Measurements from ENCODE around the gene NRSN1.

DNA sequence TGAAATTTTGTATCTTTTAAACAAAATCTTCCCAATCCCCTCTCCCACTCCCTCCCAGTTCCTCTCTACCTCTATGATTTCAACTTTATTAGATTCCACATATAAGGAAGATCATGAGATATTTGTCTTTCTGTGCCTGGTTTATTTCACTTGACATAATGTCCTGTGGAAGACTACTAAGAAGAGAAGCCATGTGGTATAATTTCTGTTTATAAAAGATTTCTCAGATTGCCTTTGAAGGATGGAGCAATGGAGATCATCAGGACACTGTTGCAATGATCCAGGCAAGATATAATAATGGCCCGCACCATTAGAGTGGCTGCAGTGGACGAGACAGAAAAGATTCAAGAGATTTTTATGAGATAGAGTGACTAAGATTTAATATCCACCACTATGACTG lies 13.1 kb downstream of the NRSN1 start:
- TF ChIP-seq, protein P1, sequence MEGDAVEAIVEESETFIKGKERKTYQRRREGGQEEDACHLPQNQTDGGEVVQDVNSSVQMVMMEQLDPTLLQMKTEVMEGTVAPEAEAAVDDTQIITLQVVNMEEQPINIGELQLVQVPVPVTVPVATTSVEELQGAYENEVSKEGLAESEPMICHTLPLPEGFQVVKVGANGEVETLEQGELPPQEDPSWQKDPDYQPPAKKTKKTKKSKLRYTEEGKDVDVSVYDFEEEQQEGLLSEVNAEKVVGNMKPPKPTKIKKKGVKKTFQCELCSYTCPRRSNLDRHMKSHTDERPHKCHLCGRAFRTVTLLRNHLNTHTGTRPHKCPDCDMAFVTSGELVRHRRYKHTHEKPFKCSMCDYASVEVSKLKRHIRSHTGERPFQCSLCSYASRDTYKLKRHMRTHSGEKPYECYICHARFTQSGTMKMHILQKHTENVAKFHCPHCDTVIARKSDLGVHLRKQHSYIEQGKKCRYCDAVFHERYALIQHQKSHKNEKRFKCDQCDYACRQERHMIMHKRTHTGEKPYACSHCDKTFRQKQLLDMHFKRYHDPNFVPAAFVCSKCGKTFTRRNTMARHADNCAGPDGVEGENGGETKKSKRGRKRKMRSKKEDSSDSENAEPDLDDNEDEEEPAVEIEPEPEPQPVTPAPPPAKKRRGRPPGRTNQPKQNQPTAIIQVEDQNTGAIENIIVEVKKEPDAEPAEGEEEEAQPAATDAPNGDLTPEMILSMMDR (CRISPR knock-in tag; IDR thresholded peaks at IDR 0.05) = no peak
- TF ChIP-seq ZNF138 (CRISPR knock-in tag; IDR thresholded peaks at IDR 0.05; ENCODE audit: low read depth) = no peak
- no peak for TF ChIP-seq EEA1 (CRISPR knock-in tag; IDR thresholded peaks at IDR 0.05; ENCODE audit: borderline replicate concordance)
- TF ChIP-seq NBN (conservative IDR thresholded peaks at IDR 0.05) = no peak
- TF ChIP-seq EP300 (IDR thresholded peaks at IDR 0.05; ENCODE audit: low read depth in 2 of 2, low read length in 2 of 2) = no peak
- TF ChIP-seq EP300 (CRISPR knock-in tag; IDR thresholded peaks at IDR 0.05; ENCODE audit: borderline replicate concordance) = no peak
- TF ChIP-seq ZNF792 (CRISPR knock-in tag; IDR thresholded peaks at IDR 0.05) = no peak
- TF ChIP-seq SIN3B (IDR thresholded peaks at IDR 0.05; ENCODE audit: low read length) = no peak
- TF ChIP-seq ZNF441 (CRISPR knock-in tag; IDR thresholded peaks at IDR 0.05; ENCODE audit: borderline replicate concordance) = no peak
